C4-2B (cell line): ENCODE results near the gene INTS13.
"Not testable (repeated sequence)": the region's sequence is repeated elsewhere in the genome, so short reads cannot be mapped to it uniquely, and the experiment has no call there.

Experiments
- H3K27ac ChIP-seq: fragments of 450-650 bp; 2 replicates; pipeline ENCODE4 v1.5.1; 2017
- ZFX ChIP-seq: fragments of 450-650 bp; IDR thresholded peaks from 2 replicates; pipeline ENCODE4 v1.6.1; 2017
- TF ChIP-seq, protein P1 (sequence below): fragments of 450-650 bp; conservative IDR thresholded peaks from 2 replicates; pipeline ENCODE4 v1.5.1; 2017; ENCODE audit warnings: mild to moderate bottlenecking

INTS13 gene

DNA sequence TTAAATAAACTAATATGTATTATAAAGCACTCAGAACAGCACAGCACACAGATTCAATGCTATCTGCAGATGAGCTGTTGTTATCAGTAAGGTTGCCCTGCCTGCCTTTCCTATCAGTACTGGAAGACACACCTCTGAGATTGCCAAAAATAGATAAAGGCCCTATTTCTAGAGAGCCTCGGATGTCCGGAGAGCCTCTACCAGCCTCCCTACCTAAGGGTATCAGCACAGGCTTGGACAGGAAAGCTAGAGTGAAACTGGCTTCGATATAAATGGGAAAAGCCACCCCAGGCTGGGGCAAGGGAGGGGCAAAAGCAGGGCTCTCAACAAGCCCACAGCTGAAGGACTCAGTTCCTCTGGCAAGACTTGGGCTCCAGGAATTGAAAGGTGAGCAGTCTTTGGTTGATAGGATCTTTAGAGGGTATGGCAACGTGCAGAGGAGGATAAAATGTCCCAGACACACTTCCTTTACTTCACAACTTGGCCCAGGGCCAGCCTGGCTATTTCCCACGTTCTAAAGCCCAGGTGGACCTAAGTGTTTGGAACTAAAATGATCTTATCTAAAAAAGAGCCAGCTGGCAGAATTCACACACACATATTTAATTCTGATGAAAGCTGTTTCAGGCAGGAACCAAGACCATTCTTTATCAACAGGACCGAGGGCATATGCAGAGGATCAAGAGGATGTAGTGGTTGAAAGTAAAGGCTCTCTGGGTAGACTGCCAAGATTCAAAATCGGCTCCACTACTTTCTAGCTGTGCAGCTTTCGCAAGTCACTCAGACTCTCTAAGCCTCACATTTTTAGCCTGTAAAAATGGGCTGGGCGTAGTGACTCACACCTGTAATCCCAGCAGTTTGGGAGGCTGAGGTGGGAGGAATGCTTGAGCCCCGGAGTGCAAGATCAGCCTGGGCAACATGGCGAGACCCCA lies 67.0 kb downstream of the INTS13 start:
- TF ChIP-seq ZFX: no peak
- TF ChIP-seq, protein P1, sequence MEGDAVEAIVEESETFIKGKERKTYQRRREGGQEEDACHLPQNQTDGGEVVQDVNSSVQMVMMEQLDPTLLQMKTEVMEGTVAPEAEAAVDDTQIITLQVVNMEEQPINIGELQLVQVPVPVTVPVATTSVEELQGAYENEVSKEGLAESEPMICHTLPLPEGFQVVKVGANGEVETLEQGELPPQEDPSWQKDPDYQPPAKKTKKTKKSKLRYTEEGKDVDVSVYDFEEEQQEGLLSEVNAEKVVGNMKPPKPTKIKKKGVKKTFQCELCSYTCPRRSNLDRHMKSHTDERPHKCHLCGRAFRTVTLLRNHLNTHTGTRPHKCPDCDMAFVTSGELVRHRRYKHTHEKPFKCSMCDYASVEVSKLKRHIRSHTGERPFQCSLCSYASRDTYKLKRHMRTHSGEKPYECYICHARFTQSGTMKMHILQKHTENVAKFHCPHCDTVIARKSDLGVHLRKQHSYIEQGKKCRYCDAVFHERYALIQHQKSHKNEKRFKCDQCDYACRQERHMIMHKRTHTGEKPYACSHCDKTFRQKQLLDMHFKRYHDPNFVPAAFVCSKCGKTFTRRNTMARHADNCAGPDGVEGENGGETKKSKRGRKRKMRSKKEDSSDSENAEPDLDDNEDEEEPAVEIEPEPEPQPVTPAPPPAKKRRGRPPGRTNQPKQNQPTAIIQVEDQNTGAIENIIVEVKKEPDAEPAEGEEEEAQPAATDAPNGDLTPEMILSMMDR: no peak
- H3K27ac ChIP-seq: peak overlapping the region; percentile 48

DNA sequence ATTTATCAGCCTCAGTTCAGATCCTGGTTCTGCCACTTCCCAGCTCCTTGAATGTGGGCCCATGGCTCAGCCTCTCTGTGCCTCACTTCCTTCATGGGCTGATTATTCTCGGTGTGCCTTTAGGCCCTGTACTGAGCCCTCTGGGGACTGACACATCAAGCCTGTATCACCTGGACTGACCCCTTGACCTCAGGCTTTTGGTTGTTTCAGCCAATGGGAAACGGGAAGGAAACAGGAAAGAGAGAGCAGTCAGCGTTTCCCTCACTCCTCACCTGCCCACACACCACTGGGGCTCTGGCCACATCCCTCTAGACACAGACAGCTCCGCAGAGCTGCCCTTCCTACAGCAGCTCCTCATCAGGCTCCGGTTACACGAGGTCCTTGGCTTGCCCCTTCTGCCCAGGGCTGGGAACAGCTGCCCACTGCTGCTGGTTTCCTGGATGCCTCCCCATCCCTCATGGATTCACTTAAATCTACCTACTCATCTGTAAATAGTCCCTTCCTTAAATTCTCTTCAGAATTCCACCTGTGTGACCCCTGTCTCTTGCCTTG lies 67.8 kb downstream of the INTS13 start:
- peak overlapping the region; percentile 48 for H3K27ac ChIP-seq
- TF ChIP-seq, protein P1: no peak
- TF ChIP-seq ZFX: no peak

DNA sequence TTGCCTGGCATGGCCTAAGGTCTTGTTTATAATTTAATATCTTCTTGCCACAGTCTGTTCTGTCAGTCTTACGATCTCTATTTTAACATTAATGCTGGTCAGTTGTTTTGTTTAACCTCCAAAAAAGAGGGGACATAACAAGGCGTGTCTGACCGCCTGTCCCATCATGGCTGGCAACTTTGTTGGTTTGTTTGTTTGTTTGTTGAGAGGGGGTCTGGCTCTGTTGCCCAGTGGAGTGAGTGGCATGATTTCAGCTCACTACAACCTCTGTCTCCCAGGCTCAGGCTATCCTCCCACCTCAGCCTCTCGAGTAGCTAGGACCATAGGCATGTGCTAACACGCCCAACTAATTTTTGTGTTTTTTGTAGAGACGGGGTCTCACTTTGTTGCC lies 68.7 kb downstream of the INTS13 start:
- H3K27ac ChIP-seq: peak overlapping the region; percentile 48; the same call in 1 of the 2 replicates

DNA sequence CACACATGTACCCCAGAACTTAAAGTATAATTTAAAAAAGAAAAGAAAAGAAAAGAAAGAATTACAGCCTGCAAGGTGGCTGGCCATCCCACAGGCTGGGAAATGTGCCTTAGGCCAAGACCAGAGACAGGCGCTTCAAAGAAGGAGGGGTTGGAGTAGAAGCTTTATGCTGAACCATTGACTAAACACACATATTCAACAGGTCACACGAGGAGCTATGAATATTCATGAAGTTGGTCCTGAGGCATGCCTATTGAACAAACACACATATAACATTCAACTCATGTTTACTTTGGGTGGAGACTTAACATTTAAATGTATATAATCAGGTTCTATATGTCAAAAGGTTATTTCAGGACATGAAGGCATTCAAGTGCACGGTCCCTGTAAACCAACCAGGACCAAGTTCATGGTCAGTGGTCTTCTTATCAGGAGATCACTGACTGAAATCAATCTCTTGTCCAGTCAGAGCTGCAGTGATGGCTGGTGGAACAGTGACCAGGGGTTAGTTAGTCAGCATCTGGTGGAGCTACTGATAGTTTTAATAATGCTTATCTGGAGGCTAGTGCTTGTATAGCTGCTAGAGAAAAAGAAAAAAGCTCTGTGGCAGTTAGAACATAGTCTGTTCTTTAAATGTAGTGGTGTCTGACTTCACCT lies 69.2 kb downstream of the INTS13 start:
- H3K27ac ChIP-seq: no peak overlapping the region
- TF ChIP-seq ZFX: no peak
- TF ChIP-seq, protein P1: no peak

More for the DNA sequence above, 68.7 kb downstream of the INTS13 start:
- TF ChIP-seq, protein P1: no peak
- no peak for TF ChIP-seq ZFX

DNA sequence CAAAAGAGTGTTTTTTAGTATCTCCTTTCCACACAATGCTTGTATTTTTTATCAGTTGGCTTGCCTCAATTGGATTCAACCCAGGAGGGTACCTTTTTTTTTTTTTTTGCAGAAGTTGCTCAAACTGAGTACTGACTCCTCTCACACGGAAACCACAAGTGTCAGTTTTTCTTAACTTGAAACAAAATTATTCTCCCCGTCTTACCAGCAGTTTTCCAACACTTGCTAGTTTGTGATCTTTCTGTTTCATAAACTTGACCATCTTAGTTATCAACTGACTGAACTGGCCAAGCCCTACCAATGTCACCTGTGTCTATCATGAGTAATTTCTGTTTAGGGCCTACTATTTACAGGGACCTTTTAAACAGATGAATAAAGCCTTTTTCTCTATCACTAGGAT lies 70.7 kb downstream of the INTS13 start:
- TF ChIP-seq, protein P1: no peak
- no peak for TF ChIP-seq ZFX
- no peak overlapping the region for H3K27ac ChIP-seq

DNA sequence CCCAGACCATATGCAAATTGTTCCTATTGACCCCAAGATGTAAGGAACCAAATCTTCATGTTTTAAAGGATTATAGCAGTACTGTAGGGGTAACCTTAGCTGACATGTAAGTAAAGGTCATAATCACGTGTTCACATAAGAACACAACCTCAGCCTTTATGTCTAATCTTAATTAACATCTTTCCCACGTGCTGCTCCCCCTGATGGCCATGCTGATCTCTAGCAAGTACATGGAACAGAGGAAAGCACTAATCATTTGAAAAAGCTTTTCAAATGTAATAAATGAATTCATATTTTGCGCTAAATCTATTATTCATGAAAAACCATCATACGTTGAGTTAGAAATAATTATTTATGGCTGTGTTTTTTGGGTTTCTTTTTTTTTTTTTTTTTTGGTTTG lies 74.3 kb downstream of the INTS13 start:
- no peak overlapping the region for H3K27ac ChIP-seq
- TF ChIP-seq ZFX: no peak
- TF ChIP-seq, protein P1: peak; percentile 45

DNA sequence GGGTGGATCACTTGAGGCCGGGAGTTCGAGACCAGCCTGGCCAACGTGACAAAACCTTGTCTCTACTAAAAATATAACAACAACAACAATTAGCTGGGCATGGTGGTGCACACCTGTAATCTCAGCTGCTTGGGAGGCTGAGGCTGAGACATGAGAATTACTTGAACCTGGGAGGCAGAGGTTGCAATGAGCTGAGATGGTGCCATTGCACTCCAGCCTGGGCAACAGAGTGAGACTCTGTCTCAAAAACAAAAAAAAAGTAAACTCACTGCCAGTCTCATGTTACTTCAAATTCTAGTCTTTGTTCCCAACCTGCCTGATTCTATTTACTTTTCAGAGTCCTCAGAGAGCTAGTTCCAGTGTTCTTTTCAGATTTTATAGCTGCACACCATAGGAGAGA lies 75.0 kb downstream of the INTS13 start:
- not testable (repeated sequence) for H3K27ac ChIP-seq
